ENCODE results near the gene TBX5. TPM values are rescaled to one million over a fixed set of nuclear protein-coding genes. Genes with fewer than 3 reads are reported as not detected.

The TBX5 gene
- total and polyA plus RNA-seq, 2 donors (not counting 1 experiment from before 2014, with no cell fraction given): not detected

DNA sequence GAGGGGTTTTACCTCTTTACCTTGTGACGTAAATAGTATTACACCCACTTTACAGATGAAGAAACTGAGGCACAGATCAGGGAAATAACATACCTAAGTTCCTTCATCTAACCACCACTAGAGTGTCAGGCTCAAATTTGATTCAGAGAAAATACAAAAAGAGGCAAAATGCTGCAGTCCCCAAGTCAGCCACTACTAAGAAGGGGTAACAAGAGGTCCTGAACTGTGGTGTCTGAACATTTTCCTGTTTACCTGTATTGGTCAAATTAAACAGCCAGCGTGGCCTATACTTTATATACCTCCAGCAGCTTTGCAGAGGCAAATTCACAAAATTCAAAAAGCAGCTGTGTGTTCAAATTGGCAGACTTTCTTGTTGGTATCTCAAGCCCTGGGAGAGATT is 92.0 kb downstream of the TBX5 start:
- no peak for ATAC-seq (ENCODE audit: low read depth)

DNA sequence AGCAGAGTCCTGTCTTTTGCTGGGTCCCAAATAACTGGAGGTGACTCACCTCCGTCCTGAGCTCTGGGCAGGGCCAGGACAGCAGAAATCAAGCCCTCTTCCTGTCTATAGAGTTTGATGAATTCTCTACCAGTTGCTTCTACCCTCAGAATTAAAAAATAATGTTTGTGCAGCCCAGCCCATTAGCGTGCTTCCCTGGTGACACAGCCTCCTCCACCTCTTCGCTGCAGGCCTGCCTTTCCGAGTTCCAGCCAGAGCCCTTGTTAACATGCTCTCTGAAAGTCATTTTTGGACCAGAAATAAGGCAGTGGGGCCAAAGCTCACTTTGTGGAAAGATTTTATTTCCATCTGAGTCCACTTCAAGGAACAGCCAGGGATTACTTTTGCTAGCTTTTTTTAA is 94.0 kb downstream of the TBX5 start:
- Histone ChIP-seq H3K27ac (ENCODE audit: low read length in 2 of 2) (no peak overlapping the region), H3K36me3 (replicated peaks in 1 of 2; ENCODE audit: control extremely low read depth in 1 of 2, control insufficient read depth in 1 of 2, extremely low read depth in 1 of 2, insufficient read depth in 2 of 2, low read length in 1 of 2) (no peaks in the 10 kb centered on the region), H3K79me2 (ENCODE audit: control insufficient read depth, insufficient read depth, low read length) (no peaks in the 10 kb centered on the region), H3K4me1 (ENCODE audit: control insufficient read depth in 2 of 2, insufficient read depth in 2 of 2, low read length in 2 of 2) (no peaks in the 10 kb centered on the region), H3K4me2 (replicated peaks; ENCODE audit: low read depth, low read length, poor library complexity, severe bottlenecking) (no peak overlapping the region), H3K9ac (ENCODE audit: low read length) (no peak overlapping the region), H2AFZ (ENCODE audit: insufficient read depth, low read depth, low read length, poor library complexity, severe bottlenecking) (no peak overlapping the region), H4K20me1 (ENCODE audit: control insufficient read depth, insufficient read depth, low read length, poor library complexity, severe bottlenecking) (no peaks in the 10 kb centered on the region), H3K9me3 (ENCODE audit: control extremely low read depth in 1 of 3, control insufficient read depth in 2 of 3, insufficient read depth in 1 of 3, low read length in 2 of 3) (peaks cover 0 to 3% (median 0%) of the 10 kb centered on the region in 3 donors), H3K4me3 (ENCODE audit: control extremely low read depth in 1 of 5, extremely low read depth in 1 of 5, insufficient read depth in 1 of 5, low read depth in 2 of 5, low read length in 4 of 5) (no peak overlapping the region), H3K27me3 (replicated peaks in 1 of 4; ENCODE audit: control extremely low read depth in 1 of 4, control insufficient read depth in 3 of 4, insufficient read depth in 4 of 4, low read length in 3 of 4) (no peaks in the 10 kb centered on the region)
- Mint-ChIP-seq H3K4me1 (no peaks in the 10 kb centered on the region), H3K9me3 (ENCODE audit: insufficient read depth) (peaks cover 4% of the 10 kb centered on the region), H3K27me3 (no peaks in the 10 kb centered on the region), H3K4me3 (no peak overlapping the region), H3K27ac (no peak overlapping the region)
- TF ChIP-seq, protein P1, sequence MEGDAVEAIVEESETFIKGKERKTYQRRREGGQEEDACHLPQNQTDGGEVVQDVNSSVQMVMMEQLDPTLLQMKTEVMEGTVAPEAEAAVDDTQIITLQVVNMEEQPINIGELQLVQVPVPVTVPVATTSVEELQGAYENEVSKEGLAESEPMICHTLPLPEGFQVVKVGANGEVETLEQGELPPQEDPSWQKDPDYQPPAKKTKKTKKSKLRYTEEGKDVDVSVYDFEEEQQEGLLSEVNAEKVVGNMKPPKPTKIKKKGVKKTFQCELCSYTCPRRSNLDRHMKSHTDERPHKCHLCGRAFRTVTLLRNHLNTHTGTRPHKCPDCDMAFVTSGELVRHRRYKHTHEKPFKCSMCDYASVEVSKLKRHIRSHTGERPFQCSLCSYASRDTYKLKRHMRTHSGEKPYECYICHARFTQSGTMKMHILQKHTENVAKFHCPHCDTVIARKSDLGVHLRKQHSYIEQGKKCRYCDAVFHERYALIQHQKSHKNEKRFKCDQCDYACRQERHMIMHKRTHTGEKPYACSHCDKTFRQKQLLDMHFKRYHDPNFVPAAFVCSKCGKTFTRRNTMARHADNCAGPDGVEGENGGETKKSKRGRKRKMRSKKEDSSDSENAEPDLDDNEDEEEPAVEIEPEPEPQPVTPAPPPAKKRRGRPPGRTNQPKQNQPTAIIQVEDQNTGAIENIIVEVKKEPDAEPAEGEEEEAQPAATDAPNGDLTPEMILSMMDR (IDR thresholded peaks at IDR 0.05): no peak
- TF ChIP-seq EZH2 (IDR thresholded peaks at IDR 0.05; ENCODE audit: borderline replicate concordance, insufficient read depth, low read depth, low read length, poor library complexity, severe bottlenecking): no peak
- intact Hi-C loops (cut with micrococcal nuclease): no loop called here
- ChIA-PET CTCF (no interaction called here), POLR2A (no interaction called here)
- DNase-seq (no peak), ATAC-seq (ENCODE audit: low read depth) (no peak)
- 88% methylated on average over 3 of the region's 4 CpGs for WGBS (ENCODE audit: insufficient coverage)

More for the DNA sequence above, 92.0 kb downstream of the TBX5 start:
- no peak overlapping the region for H3K9ac ChIP-seq (ENCODE audit: low read length)
- H4K20me1 ChIP-seq (ENCODE audit: control insufficient read depth, insufficient read depth, low read length, poor library complexity, severe bottlenecking): no peaks in the 10 kb centered on the region
- no peaks in the 10 kb centered on the region for H3K27me3 ChIP-seq (replicated peaks in 1 of 4; ENCODE audit: control extremely low read depth in 1 of 4, control insufficient read depth in 3 of 4, insufficient read depth in 4 of 4, low read length in 3 of 4)
- H3K79me2 ChIP-seq (ENCODE audit: control insufficient read depth, insufficient read depth, low read length): no peaks in the 10 kb centered on the region
- DNase-seq: no peak
- H3K4me3 Mint-ChIP-seq: no peak overlapping the region
- peaks cover 0 to 3% (median 0%) of the 10 kb centered on the region in 3 donors for H3K9me3 ChIP-seq (ENCODE audit: control extremely low read depth in 1 of 3, control insufficient read depth in 2 of 3, insufficient read depth in 1 of 3, low read length in 2 of 3)
- no peak overlapping the region for H3K4me2 ChIP-seq (replicated peaks; ENCODE audit: low read depth, low read length, poor library complexity, severe bottlenecking)
- peaks cover 4% of the 10 kb centered on the region for H3K27me3 Mint-ChIP-seq
- no peaks in the 10 kb centered on the region for H3K36me3 ChIP-seq (replicated peaks in 1 of 2; ENCODE audit: control extremely low read depth in 1 of 2, control insufficient read depth in 1 of 2, extremely low read depth in 1 of 2, insufficient read depth in 2 of 2, low read length in 1 of 2)
- ChIA-PET POLR2A (no interaction called here), CTCF (interaction anchor here (0.8 kb wide), 1 partner anchor 11 kb away, joined by 3 read pairs; no protein-coding TSS in a partner anchor)
- TF ChIP-seq, protein P1 (IDR thresholded peaks at IDR 0.05): no peak
- TF ChIP-seq EZH2 (IDR thresholded peaks at IDR 0.05; ENCODE audit: borderline replicate concordance, insufficient read depth, low read depth, low read length, poor library complexity, severe bottlenecking): no peak
- no peaks in the 10 kb centered on the region for H3K4me1 Mint-ChIP-seq
- H3K27ac Mint-ChIP-seq: no peak overlapping the region
- no peak overlapping the region for H3K4me3 ChIP-seq (ENCODE audit: control extremely low read depth in 1 of 5, extremely low read depth in 1 of 5, insufficient read depth in 1 of 5, low read depth in 2 of 5, low read length in 4 of 5)
- intact Hi-C loops (cut with micrococcal nuclease): no loop called here
- no peak overlapping the region for H2AFZ ChIP-seq (ENCODE audit: insufficient read depth, low read depth, low read length, poor library complexity, severe bottlenecking)
- no peaks in the 10 kb centered on the region for H3K4me1 ChIP-seq (ENCODE audit: control insufficient read depth in 2 of 2, insufficient read depth in 2 of 2, low read length in 2 of 2)
- WGBS (ENCODE audit: insufficient coverage): 67% methylated on average over 1 of the region's 2 CpGs
- no peak overlapping the region for H3K27ac ChIP-seq (ENCODE audit: low read length in 2 of 2)
- H3K9me3 Mint-ChIP-seq (ENCODE audit: insufficient read depth): peaks cover 5% of the 10 kb centered on the region

Measured in B cell (primary cell).